B cell (primary cell): ENCODE data around the gene TRERF1.

Experiments
- CTCF ChIP-seq: fragments of 200-600 bp; IDR thresholded peaks from one replicate; pipeline ENCODE4 v1.8.0; 2022; ENCODE audit warnings: antibody characterized with exemption, mild to moderate bottlenecking
- EZH2 ChIP-seq: IDR thresholded peaks from 2 replicates; pipeline ENCODE4 v1.6.1; 2012; ENCODE audit warnings: borderline replicate concordance, low read depth, mild to moderate bottlenecking, moderate library complexity, low read length; ENCODE audit not compliant: insufficient read depth, poor library complexity, severe bottlenecking

- TF ChIP-seq CTCF: no peak
- no peak for TF ChIP-seq EZH2
These were observed 173.4 kb downstream of the TRERF1 start for GRCh38 chr6:42278131-42278853.
